ENCODE results near the gene C12orf60.

C12orf60 gene

DNA sequence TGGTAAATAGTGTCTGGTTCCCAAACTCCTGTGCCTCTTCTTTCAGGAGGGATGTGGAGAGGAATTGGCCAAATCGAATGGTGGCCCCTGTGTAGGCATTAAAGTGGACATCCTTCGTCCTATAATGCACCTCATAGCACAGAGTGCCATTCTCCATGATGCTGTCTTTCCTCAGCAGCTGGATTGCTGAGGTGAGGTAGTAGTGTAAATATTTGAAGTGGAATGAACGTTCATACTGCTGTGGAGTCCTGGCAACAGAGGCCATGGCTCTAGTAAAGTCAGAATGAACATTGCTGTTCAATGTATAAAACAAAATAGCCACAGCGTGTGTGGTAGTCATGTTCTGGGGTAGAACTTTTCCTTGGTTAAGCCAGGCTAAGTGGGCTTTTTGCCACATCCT, 37.1 kb downstream of the C12orf60 start:
- no peak for DNase-seq

DNA sequence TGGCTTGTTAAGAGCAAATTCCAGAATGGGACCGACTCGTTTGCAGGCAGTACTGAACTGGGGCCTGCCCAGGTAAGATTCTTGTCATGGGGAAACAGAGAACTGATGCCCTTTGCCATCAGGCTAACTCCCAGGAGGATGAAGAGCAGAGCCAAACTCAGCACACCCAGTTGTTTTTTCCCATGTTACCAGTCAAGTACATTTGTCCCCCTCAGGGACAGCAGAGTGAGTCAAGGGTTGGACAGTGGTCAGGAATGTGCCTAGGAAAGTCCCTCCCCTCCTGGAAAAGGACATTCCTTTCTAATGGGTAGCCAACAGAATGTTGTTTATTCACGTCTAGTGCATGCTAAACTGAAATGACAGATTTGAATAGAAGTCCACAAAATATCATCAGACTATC, 38.3 kb downstream of the C12orf60 start:
- DNase-seq, result no peak

DNA sequence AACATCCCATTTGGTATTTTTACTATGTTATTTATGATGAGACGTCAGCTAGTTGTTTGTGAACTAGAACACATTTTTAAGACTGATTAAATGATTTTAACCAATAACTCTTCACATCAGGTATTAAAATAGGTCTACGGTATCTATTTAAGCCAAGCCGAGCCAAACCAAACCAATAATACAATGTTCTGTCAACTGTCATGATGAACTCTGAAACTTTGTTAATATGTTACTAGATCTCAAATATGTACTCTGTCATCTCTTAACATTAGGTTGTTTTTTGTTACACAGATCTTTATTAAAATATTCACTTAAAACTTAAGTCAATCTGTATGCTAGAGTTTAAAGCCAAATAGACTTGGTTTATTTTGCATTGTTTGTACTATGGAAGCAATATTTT, 38.8 kb downstream of the C12orf60 start:
- DNase-seq, result no peak

DNA sequence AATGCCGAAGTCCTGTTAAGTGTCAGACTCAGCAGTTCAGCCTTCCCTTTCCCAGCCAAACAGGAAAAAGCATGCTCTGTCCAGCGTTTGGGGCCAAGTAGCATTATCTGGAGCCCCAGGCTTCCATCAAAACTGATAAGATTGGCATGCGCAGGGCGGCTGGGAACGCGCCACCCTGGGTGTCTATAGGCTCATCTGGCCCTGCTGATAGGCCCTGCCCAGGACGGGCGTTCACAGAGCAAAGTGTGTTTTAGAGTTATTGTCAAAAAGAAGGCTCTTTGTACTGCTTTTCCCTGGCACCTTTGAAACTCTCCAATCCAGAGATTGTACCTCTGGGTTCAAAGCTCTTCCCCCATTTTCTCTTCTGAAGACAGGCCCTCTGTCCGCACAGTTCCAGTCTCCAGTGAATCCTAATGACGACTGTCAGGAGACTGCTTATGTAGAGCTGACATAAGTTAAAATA, 40.0 kb downstream of the C12orf60 start, which contains the start of gene ART4:
ART4 (minus strand) TSS at position 102 of the 463 bp plus-strand sequence. CDS start 413 bp downstream, outside the sequence.
- no peak for DNase-seq

DNA sequence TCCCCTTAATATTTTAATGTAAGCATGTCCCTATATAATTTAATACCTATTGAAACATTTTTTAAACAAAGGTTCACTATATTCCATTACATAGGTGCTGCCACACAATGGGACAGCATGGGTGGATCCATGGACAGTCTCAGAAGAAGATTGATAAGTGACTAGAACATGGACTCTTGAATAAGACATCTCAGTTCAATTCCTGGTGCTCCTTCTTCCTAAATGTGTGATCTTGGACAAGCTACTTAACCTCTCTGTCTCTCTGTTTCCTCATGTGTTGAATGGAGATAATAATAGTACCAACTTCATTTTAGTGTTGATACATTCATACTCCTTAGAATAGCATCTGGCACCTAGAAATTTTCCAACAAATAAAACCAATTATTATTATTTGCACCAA, 40.9 kb downstream of the C12orf60 start:
- no peak for DNase-seq

DNA sequence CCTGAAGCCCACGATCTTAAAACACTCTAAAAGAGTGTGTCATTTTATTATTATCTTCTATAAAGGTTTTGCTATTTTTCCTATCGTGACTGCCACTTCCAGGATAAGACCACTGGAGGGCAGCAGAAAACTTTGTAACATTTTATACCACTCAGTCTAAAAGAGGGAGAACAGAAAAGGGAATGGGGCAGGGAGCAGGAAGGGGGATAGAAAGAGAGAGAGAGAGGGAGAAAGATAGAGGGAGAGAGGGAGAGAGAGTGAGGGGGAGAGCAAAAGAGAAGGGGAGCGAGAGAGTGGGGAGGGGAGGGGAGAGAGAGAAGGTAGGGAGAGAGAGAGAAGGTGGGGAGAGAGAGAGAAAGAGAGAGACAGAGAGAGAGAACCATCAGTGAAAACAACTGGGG, 41.9 kb downstream of the C12orf60 start:
- peak; percentile 21 for DNase-seq

DNA sequence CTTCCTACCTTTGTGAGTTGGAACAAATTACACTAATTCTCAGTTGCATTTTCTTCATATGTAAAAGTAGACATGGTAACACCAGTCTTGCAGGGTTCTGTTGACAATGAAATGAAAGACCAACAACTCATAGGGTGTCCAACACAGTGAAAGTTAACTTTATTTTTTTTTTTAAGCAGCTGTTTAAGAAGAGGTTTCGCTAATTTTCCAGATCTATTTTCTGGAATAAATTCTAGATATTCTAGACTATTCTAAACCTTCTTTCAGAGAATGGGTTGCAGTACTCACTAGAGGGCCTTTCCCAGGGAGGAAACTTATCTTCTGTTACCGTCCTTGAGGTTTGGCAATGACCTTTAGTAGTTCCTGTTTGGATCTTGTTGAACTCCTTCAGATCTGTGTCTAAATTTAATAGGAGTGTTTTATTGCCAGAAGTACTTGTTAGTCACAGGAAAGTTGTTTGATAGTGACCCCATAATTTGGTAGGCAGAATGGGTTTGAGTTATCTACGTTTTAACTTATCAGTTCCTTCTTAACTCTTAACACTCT, 42.6 kb downstream of the C12orf60 start:
- DNase-seq, result no peak

DNA sequence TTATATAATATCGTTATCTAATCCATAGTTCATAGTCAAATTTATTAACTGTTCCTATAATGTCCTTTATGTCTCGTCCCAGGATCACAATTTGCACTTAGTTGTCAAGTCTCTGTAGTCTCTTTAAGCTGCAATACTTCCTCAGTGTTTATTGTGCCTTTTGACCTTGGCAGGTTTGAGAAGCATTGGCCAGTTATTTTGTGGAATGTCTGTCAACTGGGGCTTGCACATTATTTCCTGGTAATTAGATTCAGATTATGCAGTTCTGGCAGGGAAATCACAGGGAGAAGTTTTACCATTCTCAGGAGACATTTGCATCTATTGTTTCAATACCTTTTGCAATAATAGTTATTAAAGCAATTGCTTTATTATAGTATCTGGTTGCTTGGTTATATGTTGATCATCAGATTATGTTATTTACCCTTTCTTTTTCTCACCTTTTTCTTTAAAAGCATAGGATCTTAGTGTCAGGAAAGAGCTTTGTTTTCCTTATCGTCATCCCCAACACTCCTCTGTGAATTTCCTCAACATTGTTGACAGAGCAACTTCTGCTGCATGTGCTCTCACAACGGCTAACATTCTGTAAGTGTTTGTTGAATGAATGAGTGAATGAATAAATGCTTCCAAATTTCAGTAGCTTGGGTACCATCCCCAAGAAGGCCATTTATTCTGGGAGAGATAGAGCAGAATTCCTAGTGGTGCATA, 43.6 kb downstream of the C12orf60 start:
- no peak for DNase-seq

DNA sequence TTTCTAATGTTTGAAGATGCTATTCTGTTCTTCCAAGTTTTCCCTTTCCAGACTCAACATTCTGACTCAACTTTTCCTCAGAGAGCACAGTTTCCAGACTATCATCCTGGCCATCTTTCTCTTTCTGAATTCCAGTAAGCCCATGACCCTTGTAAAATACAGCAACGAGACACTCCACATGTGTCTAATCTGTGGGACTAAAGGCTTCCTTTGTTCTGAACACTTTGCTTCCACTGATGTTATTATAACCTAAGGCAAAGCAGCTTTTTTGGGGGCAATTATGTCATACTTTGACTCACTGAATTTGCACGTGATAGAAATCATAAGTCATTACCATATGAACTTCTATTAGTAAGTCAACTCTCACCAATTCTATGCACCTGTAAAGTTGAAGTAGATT, 46.2 kb downstream of the C12orf60 start:
- DNase-seq, result no peak

DNA sequence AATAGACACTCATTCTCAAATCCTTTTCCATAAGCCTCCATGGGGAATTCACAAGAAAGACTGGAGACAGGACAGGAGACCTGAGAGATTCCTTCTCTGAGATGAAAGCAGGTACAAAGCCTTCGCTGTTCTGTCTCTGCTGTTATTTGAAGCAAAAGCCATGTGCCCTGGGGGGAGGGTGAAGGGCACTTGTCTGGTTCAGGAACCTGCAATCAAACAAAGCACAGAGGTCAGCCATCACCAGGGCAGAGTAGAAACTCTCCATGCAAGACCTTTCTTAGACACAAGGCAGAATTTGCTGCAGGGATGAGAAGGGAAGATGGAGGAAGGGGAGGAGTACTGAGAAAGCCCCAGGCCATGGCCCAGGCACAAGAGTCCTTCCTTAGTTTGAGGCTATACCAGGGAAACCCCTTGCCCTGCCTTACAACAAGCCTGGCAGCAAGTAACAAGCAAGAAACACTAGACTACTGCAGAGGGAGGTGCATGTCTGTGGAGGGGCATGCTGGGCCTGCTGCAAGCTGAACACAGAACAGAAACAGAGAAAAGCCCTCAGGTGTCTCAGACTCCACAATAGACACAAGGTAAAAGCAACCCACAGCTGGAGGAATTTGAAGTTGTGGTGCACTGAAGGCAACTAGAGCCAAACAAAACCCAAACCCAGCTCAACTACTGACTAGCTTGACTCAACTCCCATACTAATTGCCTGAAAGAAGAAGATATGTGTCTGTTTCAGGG, 47.6 kb downstream of the C12orf60 start:
- no peak for DNase-seq

DNA sequence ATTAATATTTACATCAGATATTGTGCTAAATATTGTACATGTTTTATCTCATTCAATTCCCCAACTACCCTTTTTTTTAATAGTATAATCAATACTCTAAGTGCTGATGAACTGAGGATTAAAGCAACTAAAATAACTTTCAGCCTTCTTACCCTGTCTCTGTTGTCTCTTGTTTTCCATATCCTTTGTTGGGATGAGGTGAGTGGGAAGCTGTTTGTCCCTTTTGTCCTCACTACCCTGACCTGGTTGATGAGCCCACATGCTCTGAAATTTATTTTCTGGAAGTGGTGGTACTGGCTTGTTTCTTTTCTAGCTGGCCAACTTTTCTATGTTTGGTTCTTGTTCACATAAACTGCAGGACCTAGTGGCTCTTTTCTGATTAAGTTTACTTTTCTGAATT, 49.4 kb downstream of the C12orf60 start:
- no peak for DNase-seq

DNA sequence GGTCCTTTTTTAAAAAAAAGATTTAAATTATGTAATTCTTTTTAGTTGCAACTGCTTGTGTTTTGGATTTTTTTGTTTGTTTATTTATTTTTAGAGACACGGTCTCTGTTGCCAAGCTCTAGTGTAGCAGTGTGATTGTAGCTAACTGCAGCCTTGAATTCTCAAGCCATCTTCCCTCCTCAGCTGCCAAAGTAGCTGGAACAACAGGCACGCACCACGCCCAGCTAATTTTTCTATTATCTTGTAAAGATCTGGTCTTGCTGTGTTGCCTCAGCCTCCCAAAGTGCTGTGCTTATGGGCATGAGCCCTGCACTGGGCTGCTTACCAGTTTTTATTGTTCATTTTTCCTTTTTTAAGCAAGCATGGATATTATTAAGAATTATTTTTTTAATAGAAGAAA, 50.5 kb downstream of the C12orf60 start:
- DNase-seq, result peak; percentile 19

DNA sequence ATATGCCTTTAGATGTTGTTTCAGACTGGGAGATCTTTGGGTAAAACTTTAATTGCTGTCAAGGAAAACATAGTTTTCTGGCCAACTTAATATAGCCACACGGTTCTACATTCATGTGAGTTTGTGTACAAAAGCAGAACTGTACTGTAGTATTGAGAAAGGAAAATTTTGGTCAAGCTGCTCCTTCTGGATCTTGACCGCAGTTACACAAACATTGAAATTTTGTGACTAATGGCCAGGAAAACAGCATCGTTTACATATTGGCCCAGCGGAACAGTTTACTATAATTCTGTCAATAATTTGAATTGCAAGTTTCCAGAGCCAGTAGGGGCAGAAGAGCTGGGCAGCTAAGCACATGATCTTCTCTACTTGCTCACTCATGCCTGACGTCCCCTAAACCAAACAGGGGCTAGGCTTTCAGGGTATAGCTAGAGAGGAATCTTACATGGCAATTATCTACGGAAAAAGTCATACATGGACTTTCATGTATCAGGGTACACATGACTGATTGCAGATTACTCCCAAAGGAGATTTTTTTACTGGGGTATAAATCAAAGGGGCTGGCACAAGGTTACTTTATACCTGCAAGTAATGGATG, 51.2 kb downstream of the C12orf60 start:
- DNase-seq, result no peak

DNA sequence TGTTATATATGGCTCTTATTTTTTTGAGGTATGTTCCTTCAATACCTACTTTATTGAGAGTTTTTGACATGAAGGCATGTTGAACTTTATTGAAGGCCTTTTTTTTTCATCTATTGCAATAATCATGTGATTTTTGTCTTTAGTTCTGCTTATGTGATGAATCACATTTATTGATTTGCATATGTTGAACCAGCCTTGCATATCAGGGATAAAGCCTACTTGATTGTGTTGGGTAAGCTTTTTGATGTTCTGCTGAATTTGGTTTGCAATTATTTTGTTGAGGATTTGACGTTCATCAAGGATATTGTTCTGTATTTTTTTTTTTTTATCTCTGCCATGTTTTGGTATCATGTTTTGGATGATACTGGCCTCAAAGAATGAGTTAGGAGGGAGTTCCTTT, 55.0 kb downstream of the C12orf60 start:
- DNase-seq, result no peak

DNA sequence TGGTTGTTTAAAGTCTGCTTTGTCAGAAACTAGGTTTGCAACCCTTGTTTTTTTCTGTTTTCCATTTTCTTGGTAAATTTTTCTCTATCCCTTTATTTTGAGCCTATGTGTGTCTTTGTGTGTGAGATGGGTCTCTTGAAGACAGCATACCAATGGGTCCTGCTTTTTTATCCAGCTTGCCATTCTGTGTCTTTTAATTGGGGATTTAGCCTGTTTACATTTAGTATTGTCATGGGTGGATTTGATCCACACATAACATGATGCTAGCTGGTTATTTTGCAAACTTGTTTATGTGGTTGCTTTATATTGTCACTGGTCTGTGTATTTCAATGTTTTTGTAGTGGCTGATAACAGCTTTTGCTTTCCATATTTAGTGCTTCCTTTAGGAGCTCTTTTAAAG, 57.0 kb downstream of the C12orf60 start:
- no peak for DNase-seq

DNA sequence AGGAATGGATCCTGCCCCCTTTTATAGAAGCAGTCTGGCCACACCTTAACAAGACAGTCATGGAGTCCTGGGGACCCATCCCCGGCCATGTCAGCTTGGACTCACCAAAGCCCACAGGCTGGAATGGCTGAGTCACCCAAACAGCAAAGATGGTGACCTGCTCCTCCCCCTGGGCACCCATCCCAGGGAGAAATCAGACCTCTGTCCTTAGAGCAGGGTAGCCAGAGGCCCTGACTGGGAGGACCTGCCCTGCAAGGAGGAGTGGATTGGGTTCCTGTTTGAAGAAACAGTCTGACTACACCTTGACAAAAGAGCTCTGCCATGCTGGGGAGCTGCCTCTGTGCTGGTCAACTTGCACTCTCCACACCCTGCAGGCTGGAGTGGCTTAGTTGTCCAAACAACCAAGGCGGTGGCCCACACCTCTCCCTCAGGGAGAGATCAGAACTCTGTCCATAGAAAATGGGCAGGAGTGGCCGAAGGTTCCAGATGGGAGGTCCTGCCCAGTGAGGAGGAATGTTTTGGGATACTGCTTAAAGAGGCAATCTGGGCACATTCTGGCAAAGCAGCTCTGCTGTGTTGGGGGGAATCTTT, 65.5 kb downstream of the C12orf60 start:
- DNase-seq, result no peak

DNA sequence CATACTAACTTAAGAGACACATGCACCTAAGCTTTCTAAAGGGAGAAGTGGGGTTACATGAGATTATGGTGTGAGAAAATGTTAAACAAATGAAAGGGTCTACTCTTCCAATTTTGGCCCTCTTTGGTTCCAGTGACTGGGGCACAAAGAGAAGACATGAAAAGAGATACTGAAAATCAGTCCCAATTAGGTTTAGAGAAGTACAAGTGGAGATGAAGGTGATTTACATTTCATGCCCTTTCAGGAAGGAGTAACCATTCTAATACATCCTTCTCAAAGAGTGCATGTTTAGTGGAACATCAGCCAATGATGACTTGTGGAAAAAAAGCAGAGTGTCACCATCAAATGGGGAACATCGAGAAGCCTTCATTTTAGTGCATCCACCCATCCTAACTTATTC, 67.8 kb downstream of the C12orf60 start:
- DNase-seq, result no peak

DNA sequence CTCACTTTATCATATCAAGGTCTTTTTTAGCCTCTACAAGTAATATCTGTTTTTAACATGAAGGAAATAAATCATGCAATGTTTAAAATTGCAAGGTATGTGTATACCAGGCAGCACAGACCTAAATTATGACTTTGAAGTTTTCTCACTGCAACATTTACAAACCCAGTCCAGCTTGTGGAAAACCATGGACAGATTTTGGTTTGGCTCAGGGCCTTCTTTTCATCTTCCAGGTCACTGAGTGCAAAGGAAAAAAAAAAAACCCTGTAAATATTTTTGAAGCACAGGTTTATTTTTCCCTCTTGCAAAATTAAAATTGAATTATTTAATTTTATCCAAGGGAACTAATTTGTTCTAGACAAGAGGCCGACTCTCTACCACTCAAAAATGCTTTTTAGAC, 68.4 kb downstream of the C12orf60 start:
- DNase-seq, result no peak

DNA sequence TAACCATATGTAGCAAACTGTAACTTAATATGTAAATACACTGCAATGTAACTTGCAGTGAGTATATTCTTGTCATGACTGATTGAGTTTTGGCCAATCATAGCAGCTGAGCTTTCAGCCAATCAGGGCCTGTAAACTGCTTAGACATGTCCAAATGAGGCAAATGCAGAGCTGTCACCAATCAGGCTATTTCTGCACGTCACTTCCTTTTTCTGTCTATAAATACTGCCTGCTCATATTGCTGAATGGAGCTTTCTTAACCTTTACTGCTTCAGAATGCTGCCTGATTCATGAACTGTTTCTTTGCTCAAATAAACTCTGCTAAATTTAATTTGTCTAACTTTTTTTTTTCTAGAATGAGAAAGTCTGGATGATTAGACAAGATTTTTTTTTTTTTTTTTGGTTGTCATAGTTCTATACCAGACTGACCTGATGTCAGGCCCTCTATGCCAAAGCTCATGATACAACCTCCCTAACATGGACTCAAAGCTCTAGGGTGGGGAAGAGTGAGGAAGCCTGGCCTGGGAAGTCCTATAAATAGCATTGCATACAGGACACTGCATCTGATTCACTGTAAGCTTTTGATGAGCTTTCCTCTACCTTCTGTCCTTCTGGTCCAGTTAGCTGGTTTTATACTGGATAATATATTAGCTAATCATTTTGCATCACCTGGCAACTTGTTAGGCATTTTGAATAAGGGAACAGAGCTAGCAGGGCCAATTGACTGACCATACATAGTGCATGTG, 70.1 kb downstream of the C12orf60 start:
- DNase-seq, result no peak
